ENCODE measurements around the gene ARL8B.

ARL8B gene

GRCh38 chr3:5190147-5190791, 68.2 kb downstream of the ARL8B start:
- H3K27me3 Mint-ChIP-seq: no peaks in the 10 kb centered on the region
- intact Hi-C loops (cut with micrococcal nuclease): no loop called here
- H3K4me3 Mint-ChIP-seq: peak overlapping the region; percentile 65
- H3K27ac Mint-ChIP-seq: peak overlapping the region; percentile 85
- H3K36me3 Mint-ChIP-seq (ENCODE audit: low read depth): peaks cover 60% of the 10 kb centered on the region
- peaks cover 70% of the 10 kb centered on the region for H3K4me1 Mint-ChIP-seq (ENCODE audit: low read depth)
- no peaks in the 10 kb centered on the region for H3K9me3 Mint-ChIP-seq

DNA sequence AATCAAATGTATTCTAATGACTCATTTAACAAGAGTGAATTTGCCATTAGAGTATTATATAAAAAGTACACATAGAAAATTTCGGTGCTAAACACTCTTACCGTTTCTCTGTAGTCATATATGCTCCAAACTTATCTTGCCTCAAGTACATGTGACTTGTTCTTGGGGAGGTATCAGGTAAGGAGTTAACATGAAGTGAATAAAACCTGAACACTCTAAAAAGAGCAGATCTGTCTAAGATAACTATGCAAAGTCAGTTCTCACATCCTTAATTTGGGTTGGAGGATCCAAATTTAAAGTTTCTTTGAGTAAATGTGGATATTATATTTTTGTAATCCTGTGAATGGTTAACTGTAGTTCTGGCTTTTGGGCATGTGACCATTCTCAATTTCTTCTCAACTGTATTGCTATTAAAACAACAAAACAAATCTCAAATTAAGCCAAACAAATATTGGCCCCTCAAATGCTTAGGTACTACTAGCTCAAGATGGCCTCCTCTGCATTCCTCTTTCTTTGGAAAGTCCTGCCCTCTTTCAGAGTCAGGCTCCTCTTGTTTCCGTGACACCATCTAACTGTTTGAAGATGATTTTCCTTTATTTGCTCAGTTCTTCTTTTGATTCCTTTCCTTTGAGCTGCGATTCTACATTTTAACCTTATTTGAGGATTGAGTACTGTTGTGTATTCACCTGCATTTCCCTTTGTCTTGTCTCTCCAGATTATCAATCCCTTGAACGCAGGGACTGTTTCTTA, 69.6 kb downstream of the ARL8B start:
- no peaks in the 10 kb centered on the region for H3K9me3 Mint-ChIP-seq
- peaks cover 70% of the 10 kb centered on the region for H3K36me3 Mint-ChIP-seq (ENCODE audit: low read depth)
- peak overlapping the region; percentile 44 for H3K4me3 Mint-ChIP-seq
- intact Hi-C loops (cut with micrococcal nuclease): no loop called here
- no peaks in the 10 kb centered on the region for H3K27me3 Mint-ChIP-seq
- peaks cover 71% of the 10 kb centered on the region for H3K4me1 Mint-ChIP-seq (ENCODE audit: low read depth)
- peak overlapping the region; percentile 82 for H3K27ac Mint-ChIP-seq

- H3K9me3 Mint-ChIP-seq: no peaks in the 10 kb centered on the region
- H3K27ac Mint-ChIP-seq: peak overlapping the region; percentile 82
- intact Hi-C loops (cut with micrococcal nuclease): no loop called here
- H3K36me3 Mint-ChIP-seq (ENCODE audit: low read depth): peaks cover 74% of the 10 kb centered on the region
- peaks cover 77% of the 10 kb centered on the region for H3K4me1 Mint-ChIP-seq (ENCODE audit: low read depth)
- H3K27me3 Mint-ChIP-seq: no peaks in the 10 kb centered on the region
- H3K4me3 Mint-ChIP-seq: peak overlapping the region; percentile 44
Measured at GRCh38 chr3:5192571-5193365, 70.7 kb downstream of the ARL8B start.

- Mint-ChIP-seq H3K4me3 (no peak overlapping the region), H3K36me3 (ENCODE audit: low read depth) (peaks cover 77% of the 10 kb centered on the region), H3K9me3 (no peaks in the 10 kb centered on the region), H3K27me3 (no peaks in the 10 kb centered on the region), H3K27ac (peak overlapping the region; percentile 82), H3K4me1 (ENCODE audit: low read depth) (peaks cover 88% of the 10 kb centered on the region)
- intact Hi-C loops (cut with micrococcal nuclease): no loop called here
Measured at GRCh38 chr3:5194341-5194740, 72.2 kb downstream of the ARL8B start.

DNA sequence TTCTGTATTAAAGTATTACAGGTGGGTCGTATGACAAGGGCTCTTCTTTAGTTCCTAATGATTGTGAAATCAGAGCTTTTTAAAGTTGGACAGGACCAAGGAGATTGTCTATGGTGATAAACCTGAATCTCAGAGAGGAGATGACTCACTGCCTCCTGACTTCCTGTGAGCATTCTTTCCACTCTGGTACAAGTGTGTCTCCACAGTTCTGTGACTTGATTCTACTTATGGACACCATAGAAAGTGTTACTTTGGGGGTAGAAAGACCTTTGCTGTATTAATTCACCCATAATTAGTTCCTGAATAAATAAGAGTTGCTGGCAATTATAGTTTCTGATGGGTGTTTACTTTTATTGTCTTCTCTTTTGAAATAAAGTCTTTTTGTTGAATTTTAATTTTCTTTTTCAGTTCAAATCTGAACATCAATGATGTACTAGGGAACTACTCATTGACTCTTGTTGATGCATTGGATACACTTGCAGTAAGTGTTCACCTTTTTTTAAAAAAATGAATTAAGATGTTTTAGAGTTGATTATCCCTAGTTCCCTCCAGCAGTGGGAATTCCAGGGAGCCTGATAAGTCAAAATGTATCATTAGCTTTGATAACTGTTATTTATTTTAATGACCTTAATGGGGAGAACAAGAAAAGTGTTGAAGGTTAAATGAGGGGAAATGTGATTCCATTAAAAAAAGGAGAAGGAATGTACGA, 72.9 kb downstream of the ARL8B start:
- intact Hi-C loops (cut with micrococcal nuclease): no loop called here
- Mint-ChIP-seq H3K4me1 (ENCODE audit: low read depth) (peaks cover 85% of the 10 kb centered on the region), H3K27me3 (no peaks in the 10 kb centered on the region), H3K4me3 (peak overlapping the region; percentile 46), H3K36me3 (ENCODE audit: low read depth) (peaks cover 75% of the 10 kb centered on the region), H3K27ac (peak overlapping the region; percentile 82), H3K9me3 (no peaks in the 10 kb centered on the region)

- H3K4me3 Mint-ChIP-seq: peak overlapping the region; percentile 46
- peaks cover 75% of the 10 kb centered on the region for H3K36me3 Mint-ChIP-seq (ENCODE audit: low read depth)
- no peaks in the 10 kb centered on the region for H3K27me3 Mint-ChIP-seq
- peaks cover 85% of the 10 kb centered on the region for H3K4me1 Mint-ChIP-seq (ENCODE audit: low read depth)
- H3K27ac Mint-ChIP-seq: peak overlapping the region; percentile 82
- H3K9me3 Mint-ChIP-seq: no peaks in the 10 kb centered on the region
- intact Hi-C loops (cut with micrococcal nuclease): no loop called here
Measured at GRCh38 chr3:5195605-5196004, 73.5 kb downstream of the ARL8B start.

DNA sequence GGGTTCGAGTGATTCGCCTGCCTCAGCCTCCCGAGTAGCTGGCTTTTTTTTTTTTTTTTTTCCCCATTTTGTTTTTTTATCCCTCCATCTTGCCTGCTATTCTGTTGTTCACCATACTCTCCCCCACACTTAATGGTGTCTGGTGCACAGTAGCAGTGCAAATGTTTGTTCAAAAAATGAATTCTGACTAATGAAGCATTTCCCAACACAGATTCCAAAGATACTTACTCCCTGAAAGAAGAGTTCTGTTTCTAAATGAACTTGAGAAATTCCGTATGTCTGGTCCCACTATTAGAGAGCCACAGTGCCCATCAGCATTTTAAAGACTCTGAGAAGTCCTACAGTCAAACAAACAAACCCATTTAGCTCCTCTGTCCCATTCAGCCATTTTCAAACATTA, 74.9 kb downstream of the ARL8B start:
- no peaks in the 10 kb centered on the region for H3K27me3 Mint-ChIP-seq
- H3K36me3 Mint-ChIP-seq (ENCODE audit: low read depth): peaks cover 81% of the 10 kb centered on the region
- H3K27ac Mint-ChIP-seq: peak overlapping the region; percentile 93
- H3K4me1 Mint-ChIP-seq (ENCODE audit: low read depth): peaks cover 78% of the 10 kb centered on the region
- no peaks in the 10 kb centered on the region for H3K9me3 Mint-ChIP-seq
- intact Hi-C loops (cut with micrococcal nuclease): no loop called here
- H3K4me3 Mint-ChIP-seq: peak overlapping the region; percentile 39

DNA sequence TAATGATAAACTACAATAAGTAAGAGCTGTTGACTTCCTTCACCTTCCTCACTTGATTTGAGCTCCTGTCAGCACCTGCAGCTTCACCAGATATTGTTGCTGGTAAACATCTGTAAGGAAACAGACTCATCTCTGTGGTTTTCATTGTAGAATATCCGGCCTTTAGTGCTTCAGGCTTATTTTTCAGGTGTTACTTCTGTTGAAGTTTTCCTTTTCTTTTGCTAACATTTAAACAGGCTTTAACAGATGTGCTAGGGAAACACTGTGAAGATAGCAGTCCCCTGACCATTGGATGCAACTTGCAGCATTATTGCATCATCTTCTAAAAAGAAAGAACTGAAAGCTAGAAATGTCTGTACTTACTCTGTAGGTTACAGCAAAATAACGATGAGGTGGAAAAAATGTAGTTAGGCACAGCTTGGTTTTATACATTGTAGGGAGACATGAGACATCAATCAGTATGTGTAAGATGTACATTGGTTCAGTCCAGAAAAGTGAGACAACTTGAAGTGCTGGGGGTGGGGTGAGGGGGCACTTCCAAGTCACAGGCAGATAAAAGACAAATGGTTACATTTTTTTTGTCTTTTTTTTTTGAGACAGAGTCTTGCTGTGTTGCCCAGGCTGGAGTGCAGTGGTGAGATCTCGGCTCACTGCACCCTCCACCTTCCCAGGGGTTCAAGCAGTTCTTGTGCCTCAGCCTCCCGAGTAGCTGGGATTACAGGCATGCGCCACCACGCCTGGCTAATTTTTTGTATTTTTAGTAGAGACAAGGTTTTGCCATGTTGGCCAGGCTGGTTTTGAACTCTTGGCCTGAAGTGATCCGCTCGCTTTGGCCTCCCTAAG, 75.6 kb downstream of the ARL8B start:
- intact Hi-C loops (cut with micrococcal nuclease): no loop called here
- peaks cover 71% of the 10 kb centered on the region for H3K4me1 Mint-ChIP-seq (ENCODE audit: low read depth)
- peak overlapping the region; percentile 93 for H3K27ac Mint-ChIP-seq
- no peaks in the 10 kb centered on the region for H3K27me3 Mint-ChIP-seq
- peaks cover 81% of the 10 kb centered on the region for H3K36me3 Mint-ChIP-seq (ENCODE audit: low read depth)
- peak overlapping the region; percentile 9 for H3K4me3 Mint-ChIP-seq
- H3K9me3 Mint-ChIP-seq: no peaks in the 10 kb centered on the region

DNA sequence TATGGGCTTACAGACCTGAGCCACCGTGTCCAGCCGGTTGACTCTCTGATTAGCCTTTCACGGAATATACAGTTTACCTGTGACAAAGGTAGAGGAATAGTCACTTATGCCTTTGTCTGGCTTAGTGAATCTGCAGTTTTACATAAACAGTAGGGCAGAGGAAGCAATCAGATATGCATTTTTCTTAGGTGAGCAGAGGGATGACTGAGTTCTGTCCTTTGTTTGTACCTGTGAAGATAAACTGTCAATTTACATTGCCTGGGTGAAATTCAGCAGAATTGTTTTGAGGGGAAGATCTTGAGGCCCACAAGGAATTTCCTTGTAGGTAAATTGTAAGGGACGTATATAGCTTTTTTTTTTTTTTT, 76.2 kb downstream of the ARL8B start:
- Mint-ChIP-seq H3K9me3 (no peaks in the 10 kb centered on the region), H3K4me1 (ENCODE audit: low read depth) (peaks cover 66% of the 10 kb centered on the region), H3K4me3 (peak overlapping the region; percentile 9), H3K36me3 (ENCODE audit: low read depth) (peaks cover 81% of the 10 kb centered on the region), H3K27ac (peak overlapping the region; percentile 93), H3K27me3 (no peaks in the 10 kb centered on the region)
- intact Hi-C loops (cut with micrococcal nuclease): no loop called here

DNA sequence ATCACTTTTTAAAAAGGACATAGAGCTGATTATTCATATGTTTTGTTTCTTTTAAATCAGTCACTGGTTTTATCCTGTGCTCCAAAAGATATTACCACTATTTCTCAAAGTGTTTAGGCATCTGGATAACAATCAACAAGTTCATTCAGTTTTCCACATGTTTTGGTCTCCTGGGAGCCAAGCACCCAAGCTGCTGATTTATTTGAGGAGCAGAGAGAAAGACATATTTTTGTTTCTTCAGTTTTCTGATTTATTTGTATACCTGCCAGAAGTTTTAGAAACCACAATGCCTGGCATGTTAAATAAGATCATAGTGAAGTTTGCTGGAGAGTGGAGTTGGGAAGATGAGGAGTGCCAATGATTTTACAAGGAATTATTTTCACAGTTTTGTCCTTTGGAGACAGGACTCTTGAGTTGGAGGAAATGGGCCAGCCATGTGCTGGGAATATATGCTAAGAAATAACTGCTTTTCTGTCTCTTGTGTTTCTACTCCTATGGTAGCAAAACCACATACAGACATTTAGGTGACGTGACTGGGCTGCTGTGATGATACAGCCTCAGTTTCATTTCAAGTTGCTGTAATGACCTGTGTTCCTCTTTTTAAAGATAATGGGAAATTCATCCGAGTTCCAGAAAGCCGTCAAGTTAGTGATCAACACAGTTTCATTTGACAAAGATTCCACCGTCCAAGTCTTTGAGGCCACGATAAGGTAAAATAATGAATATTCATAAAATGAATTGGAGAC, 77.1 kb downstream of the ARL8B start:
- Mint-ChIP-seq H3K4me3 (peak overlapping the region; percentile 51), H3K36me3 (ENCODE audit: low read depth) (peaks cover 82% of the 10 kb centered on the region), H3K27ac (peak overlapping the region; percentile 93), H3K9me3 (no peaks in the 10 kb centered on the region), H3K27me3 (no peaks in the 10 kb centered on the region), H3K4me1 (ENCODE audit: low read depth) (peaks cover 61% of the 10 kb centered on the region)
- intact Hi-C loops (cut with micrococcal nuclease): loop anchor here (1.0 kb wide), 1 partner anchor 11 kb away; no protein-coding TSS in a partner anchor

DNA sequence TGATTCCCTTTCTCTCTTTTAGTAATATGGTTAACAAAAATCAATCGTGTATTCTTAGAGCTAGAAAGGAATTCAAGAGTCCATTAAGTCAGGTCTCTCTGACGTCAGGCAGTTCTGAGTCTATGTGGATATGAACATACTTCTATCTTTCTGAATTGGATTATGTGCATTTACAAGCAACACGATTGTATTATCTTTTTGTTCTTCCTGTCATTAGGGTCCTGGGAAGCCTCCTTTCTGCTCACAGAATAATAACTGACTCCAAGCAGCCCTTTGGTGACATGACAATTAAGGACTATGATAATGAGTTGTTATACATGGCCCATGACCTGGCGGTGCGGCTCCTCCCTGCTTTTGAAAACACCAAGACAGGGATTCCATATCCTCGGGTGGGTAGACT, 79.4 kb downstream of the ARL8B start:
- H3K9me3 Mint-ChIP-seq: no peaks in the 10 kb centered on the region
- H3K4me1 Mint-ChIP-seq (ENCODE audit: low read depth): peaks cover 52% of the 10 kb centered on the region
- H3K27ac Mint-ChIP-seq: no peak overlapping the region
- intact Hi-C loops (cut with micrococcal nuclease): no loop called here
- H3K36me3 Mint-ChIP-seq (ENCODE audit: low read depth): peaks cover 94% of the 10 kb centered on the region
- H3K27me3 Mint-ChIP-seq: no peaks in the 10 kb centered on the region
- no peak overlapping the region for H3K4me3 Mint-ChIP-seq

- no peak overlapping the region for H3K4me3 Mint-ChIP-seq
- no peak overlapping the region for H3K27ac Mint-ChIP-seq
- H3K9me3 Mint-ChIP-seq: no peaks in the 10 kb centered on the region
- H3K36me3 Mint-ChIP-seq (ENCODE audit: low read depth): peaks cover 94% of the 10 kb centered on the region
- intact Hi-C loops (cut with micrococcal nuclease): no loop called here
- H3K27me3 Mint-ChIP-seq: no peaks in the 10 kb centered on the region
- H3K4me1 Mint-ChIP-seq (ENCODE audit: low read depth): peaks cover 45% of the 10 kb centered on the region
Measured at GRCh38 chr3:5202222-5202621, 80.1 kb downstream of the ARL8B start.

All from dendritic cell treated with granulocyte-macrophage colony-stimulating factor and Interleukin-4, amounts not matched to agents 40 ng/mL and 50 ng/mL, for 4 days (primary cell).